IPS DF 6.9 (cell line): ENCODE measurements around the gene VPS35L.
"Not testable (repeated sequence)": the region's sequence is repeated elsewhere in the genome, so short reads cannot be mapped to it uniquely, and the experiment has no call there.

ENCODE experiments used
- DNase-seq: peaks from one replicate; pipeline ENCODE4 v3.0.0-alpha.2; 2013; ENCODE audit warnings: low read depth, low spot score
- H3K27ac ChIP-seq: one replicate; pipeline ENCODE4 v1.5.1; 2013; ENCODE audit warnings: low read length, control low read depth
- H3K27me3 ChIP-seq: 2 replicates; pipeline ENCODE4 v1.6.1; 2013; ENCODE audit warnings: mild to moderate bottlenecking, low read length; ENCODE audit not compliant: control insufficient read depth, insufficient read depth
- H3K36me3 ChIP-seq: 2 replicates; pipeline ENCODE4 v1.6.1; 2013; ENCODE audit warnings: low read length; ENCODE audit not compliant: control insufficient read depth, insufficient read depth
- H3K4me1 ChIP-seq: 2 replicates; pipeline ENCODE4 v1.6.1; 2013; ENCODE audit warnings: low read length; ENCODE audit not compliant: control insufficient read depth, insufficient read depth
- H3K4me3 ChIP-seq: 2 replicates; pipeline ENCODE4 v1.5.1; 2013; ENCODE audit warnings: mild to moderate bottlenecking, low read length
- H3K9me3 ChIP-seq: 2 replicates; pipeline ENCODE4 v1.6.1; 2013; ENCODE audit warnings: low read length, inconsistent platforms; ENCODE audit not compliant: control insufficient read depth, insufficient read depth
- WGBS: extraction: QIAGEN DNeasy Blood & Tissue Kit; methylation state at CpG from one replicate; pipeline ENCODE4 v1.1.7; 2013; ENCODE audit warnings: mixed read lengths, missing lambda C conversion rate; ENCODE audit not compliant: insufficient read length, insufficient coverage; 5-methylcytosine and 5-hydroxymethylcytosine counted together

Gene VPS35L

GRCh38 chr16:19709381-19710136, 154.1 kb downstream of the VPS35L start:
- no peak for DNase-seq
- Histone ChIP-seq H3K27ac (no peak overlapping the region), H3K9me3 (no peaks in the 10 kb centered on the region), H3K27me3 (no peaks in the 10 kb centered on the region), H3K36me3 (peaks cover 34% of the 10 kb centered on the region), H3K4me1 (peaks cover 14% of the 10 kb centered on the region), H3K4me3 (no peak overlapping the region)
- no CpG with 5 or more reads among the region's 22 CpGs for WGBS

- DNase-seq = no peak
- WGBS = no CpG with 5 or more reads among the region's 23 CpGs
- Histone ChIP-seq H3K9me3 (no peaks in the 10 kb centered on the region), H3K27me3 (no peaks in the 10 kb centered on the region), H3K36me3 (peaks cover 28% of the 10 kb centered on the region), H3K27ac (no peak overlapping the region), H3K4me3 (no peak overlapping the region), H3K4me1 (peaks cover 14% of the 10 kb centered on the region)
These were observed 154.8 kb downstream of the VPS35L start for GRCh38 chr16:19710191-19710908.

- Histone ChIP-seq H3K9me3 (no peaks in the 10 kb centered on the region), H3K4me3 (no peak overlapping the region), H3K4me1 (peaks cover 14% of the 10 kb centered on the region), H3K27ac (no peak overlapping the region), H3K27me3 (no peaks in the 10 kb centered on the region), H3K36me3 (peaks cover 22% of the 10 kb centered on the region)
- DNase-seq = no peak
- WGBS = no CpG with 5 or more reads among the region's 13 CpGs
These were observed 155.6 kb downstream of the VPS35L start for GRCh38 chr16:19710991-19711545.

GRCh38 chr16:19711643-19712042, 156.1 kb downstream of the VPS35L start:
- Histone ChIP-seq H3K27me3 (no peaks in the 10 kb centered on the region), H3K9me3 (no peaks in the 10 kb centered on the region), H3K27ac (no peak overlapping the region), H3K4me3 (no peak overlapping the region), H3K4me1 (peaks cover 14% of the 10 kb centered on the region), H3K36me3 (peaks cover 22% of the 10 kb centered on the region)
- DNase-seq = no peak
- no CpG with 5 or more reads among the region's 12 CpGs for WGBS

GRCh38 chr16:19712418-19713058, 157.0 kb downstream of the VPS35L start:
- H3K4me3 ChIP-seq = no peak overlapping the region
- no peaks in the 10 kb centered on the region for H3K9me3 ChIP-seq
- H3K27ac ChIP-seq = no peak overlapping the region
- WGBS = no CpG with 5 or more reads among the region's 11 CpGs
- DNase-seq = no peak
- H3K36me3 ChIP-seq = peaks cover 22% of the 10 kb centered on the region
- no peaks in the 10 kb centered on the region for H3K27me3 ChIP-seq
- peaks cover 14% of the 10 kb centered on the region for H3K4me1 ChIP-seq

- H3K4me1 ChIP-seq = peaks cover 8% of the 10 kb centered on the region
- no peak for DNase-seq
- WGBS = no CpG with 5 or more reads among the region's 6 CpGs
- no peak overlapping the region for H3K27ac ChIP-seq
- H3K36me3 ChIP-seq = peaks cover 22% of the 10 kb centered on the region
- no peak overlapping the region for H3K4me3 ChIP-seq
- H3K27me3 ChIP-seq = no peaks in the 10 kb centered on the region
- H3K9me3 ChIP-seq = no peaks in the 10 kb centered on the region
These were observed 158.2 kb downstream of the VPS35L start for GRCh38 chr16:19713697-19714096.

GRCh38 chr16:19715566-19715965, 160.1 kb downstream of the VPS35L start:
- no peak for DNase-seq
- Histone ChIP-seq H3K36me3 (peaks cover 10% of the 10 kb centered on the region), H3K4me1 (peaks cover 6% of the 10 kb centered on the region), H3K27me3 (no peaks in the 10 kb centered on the region), H3K27ac (no peak overlapping the region), H3K4me3 (no peak overlapping the region), H3K9me3 (no peaks in the 10 kb centered on the region)
- WGBS = no CpG with 5 or more reads among the region's 5 CpGs

GRCh38 chr16:19716183-19716582, 160.7 kb downstream of the VPS35L start:
- Histone ChIP-seq H3K4me1 (peaks cover 6% of the 10 kb centered on the region), H3K36me3 (peaks cover 7% of the 10 kb centered on the region), H3K27ac (no peak overlapping the region), H3K4me3 (no peak overlapping the region), H3K9me3 (no peaks in the 10 kb centered on the region), H3K27me3 (no peaks in the 10 kb centered on the region)
- WGBS = no CpG with 5 or more reads among the region's 1 CpG
- no peak for DNase-seq

- peak overlapping the region; percentile 71; the same call in 1 of the 2 replicates for H3K4me3 ChIP-seq
- H3K9me3 ChIP-seq, H3K27me3 ChIP-seq, DNase-seq, H3K27ac ChIP-seq, H3K4me1 ChIP-seq, H3K36me3 ChIP-seq: not testable (repeated sequence)
- no CpG with 5 or more reads among the region's 11 CpGs for WGBS
These were observed 161.2 kb downstream of the VPS35L start for GRCh38 chr16:19716728-19717127.

GRCh38 chr16:19717314-19717713, 161.8 kb downstream of the VPS35L start:
- no CpG with 5 or more reads among the region's 10 CpGs for WGBS
- Histone ChIP-seq H3K36me3 (peaks cover 6% of the 10 kb centered on the region), H3K4me1 (peaks cover 2% of the 10 kb centered on the region; the same call in 1 of the 2 replicates), H3K9me3 (no peaks in the 10 kb centered on the region), H3K27me3 (no peaks in the 10 kb centered on the region), H3K4me3 (peak overlapping the region; percentile 71; the same call in 1 of the 2 replicates), H3K27ac (no peak overlapping the region)
- DNase-seq = no peak
